Stimulated activated CD4-positive, alpha-beta T cell treated with anti-CD3 and anti-CD28 coated beads, Interleukin-1b, Interleukin-23, amount 100 ng/mL, for 24 hours (primary cell): ENCODE results near the gene ALS2.
"Not testable (repeated sequence)": the region's sequence is repeated elsewhere in the genome, so short reads cannot be mapped to it uniquely, and the experiment has no call there.

Experiments used
- DNase-seq, 4 experiments: peaks; one replicate each; pipeline ENCODE4 v3.0.0-alpha.2; 2020; ENCODE audit warnings: low read depth in 4 of 4, low spot score in 1 of 4

ALS2 gene

GRCh38 chr2:201780674-201781493 lies at the start of gene ALS2:
ALS2 (minus strand) TSS chr2:201780933; CDS start chr2:201768885, 12,048 bp downstream.
- DNase-seq: peak; percentile 89 to 90 (median 89)

GRCh38 chr2:201828220-201828619 lies 47.5 kb upstream of the ALS2 start:
- DNase-seq: no peak

DNA sequence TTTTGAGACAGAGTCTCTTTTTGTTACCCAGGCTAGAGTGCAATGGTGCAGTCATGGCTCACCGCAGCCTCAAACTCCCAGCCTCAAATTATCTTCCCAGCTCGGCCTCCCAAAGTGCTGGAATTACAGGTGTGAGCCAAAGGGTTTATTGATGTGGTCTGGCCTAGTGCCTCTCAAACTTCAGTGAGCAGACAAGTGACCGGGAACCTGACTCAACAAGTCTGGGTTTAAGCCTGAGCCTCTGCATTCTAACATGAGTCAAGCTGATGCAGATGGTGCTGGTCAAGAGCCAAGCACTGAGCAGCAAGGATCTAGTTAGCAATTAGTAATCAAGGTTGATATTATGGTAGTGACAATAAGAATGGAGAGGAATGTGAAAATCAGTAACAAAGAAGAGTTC lies 46.9 kb upstream of the ALS2 start:
- no peak for DNase-seq

DNA sequence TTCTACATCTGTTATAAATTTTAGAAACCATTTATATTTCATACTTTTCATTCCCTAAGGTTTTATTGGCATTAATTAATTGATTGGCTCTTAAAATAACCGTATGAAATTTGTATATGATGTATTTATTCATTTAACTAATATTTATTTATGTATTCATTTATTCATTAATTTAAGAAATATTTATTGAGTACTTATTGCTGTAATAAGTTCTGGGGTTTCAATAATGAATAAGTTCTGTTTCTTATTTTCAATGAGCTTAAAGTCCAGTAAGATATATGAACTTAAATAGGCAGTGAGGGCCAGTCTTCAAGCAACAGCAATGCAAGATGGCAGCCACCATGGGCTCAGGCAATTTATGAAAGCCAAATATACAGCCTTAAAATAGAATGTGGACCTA lies 43.5 kb upstream of the ALS2 start:
- DNase-seq: no peak

DNA sequence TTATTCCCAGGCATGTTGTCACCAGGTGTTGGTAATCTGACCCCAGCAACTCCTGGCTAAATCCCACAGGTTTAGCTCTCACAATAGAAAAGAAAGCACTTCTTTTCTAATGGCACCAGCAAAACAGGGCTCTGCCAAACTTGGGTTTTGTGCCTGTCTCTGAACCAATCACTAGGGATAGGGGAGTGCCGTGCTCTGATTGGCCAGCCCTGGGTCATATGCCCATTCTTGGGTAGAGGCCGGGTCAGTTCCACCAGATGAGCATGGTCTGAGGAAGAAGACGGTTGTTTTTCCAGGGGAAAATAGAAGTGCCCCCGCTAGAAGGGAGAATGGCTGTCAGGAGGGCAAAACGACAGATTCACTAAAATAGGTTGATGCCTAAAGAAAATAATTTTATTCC lies 40.3 kb upstream of the ALS2 start:
- DNase-seq: no peak

GRCh38 chr2:201820383-201821007 lies 39.8 kb upstream of the ALS2 start:
- no peak for DNase-seq

DNA sequence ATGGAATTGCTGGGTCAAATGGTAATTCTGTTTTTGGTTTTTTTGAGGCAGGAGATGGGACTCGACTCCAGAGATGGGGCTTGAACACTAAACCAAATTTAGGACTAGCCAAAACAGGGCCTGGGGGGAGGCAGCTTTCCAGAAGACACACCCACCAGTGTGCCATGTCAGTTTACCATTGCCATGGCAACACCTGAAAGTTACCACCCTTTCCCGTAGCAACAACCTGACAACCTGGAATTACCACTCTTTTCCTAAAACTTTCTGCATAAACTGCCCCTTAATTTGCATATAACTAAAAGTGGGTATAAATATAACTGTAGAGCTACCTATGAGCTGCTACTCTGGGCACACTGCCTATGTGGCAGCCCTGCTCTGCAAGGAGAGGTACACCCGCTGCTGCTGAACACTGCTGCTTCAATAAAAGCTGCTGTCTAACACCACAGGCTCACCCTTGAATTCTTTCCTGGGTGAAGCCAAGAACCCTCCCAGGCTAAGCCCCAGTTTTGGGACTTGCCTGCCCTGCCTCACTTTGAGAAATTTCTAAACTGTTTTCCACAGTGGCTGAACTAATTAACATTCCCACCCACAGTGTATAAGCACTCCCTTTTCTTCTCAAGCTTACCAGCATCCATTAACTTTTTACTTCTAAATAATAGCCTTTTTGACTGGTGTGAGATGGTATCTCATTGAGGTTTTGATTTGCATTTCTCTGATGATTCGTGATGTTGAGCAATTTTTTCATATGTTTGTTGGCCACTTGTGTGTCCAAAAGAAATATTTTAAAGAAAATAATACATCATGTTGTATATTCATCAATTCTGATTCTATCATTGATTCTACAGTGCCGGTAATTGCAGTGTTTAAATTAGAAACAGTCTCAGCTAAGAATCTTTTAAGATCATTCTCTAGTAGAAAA lies 36.2 kb upstream of the ALS2 start:
- no peak for DNase-seq

- no peak for DNase-seq
Measured at GRCh38 chr2:201813996-201814760, 33.4 kb upstream of the ALS2 start.

DNA sequence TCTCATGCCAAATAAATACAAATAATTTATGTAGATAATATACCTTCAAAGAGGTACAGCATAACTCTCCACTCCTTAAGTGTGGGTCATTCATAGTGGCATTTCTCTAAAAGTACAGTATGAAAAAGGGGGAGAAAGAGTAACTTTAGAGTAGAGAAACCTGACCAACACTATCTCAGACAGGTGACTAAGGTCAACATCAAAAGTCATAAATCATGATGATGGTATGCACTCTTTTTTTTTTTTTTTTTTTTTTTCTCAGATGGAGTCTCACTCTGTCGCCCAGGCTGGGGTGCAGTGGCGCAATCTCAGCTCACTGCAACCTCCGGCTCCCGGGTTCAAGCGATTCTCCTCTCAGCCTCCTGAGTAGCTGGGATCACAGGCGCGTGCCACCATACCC lies 29.9 kb upstream of the ALS2 start:
- DNase-seq: not testable (repeated sequence)

DNA sequence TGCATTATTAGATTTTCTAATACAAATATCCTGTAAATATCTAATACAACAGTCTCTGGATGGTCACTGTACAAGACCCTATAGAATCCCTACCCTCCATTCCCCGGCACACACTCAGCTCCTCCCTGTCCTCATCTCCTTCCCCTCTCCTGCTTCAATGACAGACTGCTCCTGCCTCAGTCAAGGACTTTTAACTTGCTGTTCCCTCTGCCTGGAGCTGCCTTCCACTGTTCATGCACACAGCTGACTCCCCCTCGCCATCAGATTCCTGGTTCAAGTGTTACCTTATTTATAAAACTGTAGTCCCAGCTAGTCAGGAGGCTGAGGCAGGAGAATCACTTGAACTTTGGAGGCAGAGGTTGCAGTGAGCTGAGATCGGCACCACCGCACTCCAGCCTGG lies 28.9 kb upstream of the ALS2 start:
- DNase-seq: no peak

DNA sequence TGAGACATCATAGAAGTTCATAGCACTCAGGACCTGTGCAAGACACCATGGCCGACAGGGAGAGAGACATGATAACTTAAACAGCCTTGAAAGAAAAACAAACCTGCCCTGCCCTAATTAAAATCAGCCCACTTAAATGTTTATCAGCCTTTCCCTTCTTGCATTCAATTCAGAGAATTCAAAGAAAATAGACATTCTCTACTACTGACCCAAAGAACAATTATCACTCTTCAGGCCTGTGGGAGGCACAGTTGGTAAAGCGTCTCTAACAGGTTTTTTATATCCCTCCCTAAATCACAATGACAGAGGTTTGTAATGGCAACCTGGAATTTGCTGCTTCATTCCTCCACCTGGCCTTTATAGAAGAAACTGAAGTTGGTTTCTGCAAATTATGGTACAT lies 27.3 kb upstream of the ALS2 start:
- DNase-seq: no peak

GRCh38 chr2:201807452-201807999 lies 26.8 kb upstream of the ALS2 start:
- no peak for DNase-seq

- no peak for DNase-seq
Measured at GRCh38 chr2:201806442-201807170, 25.9 kb upstream of the ALS2 start, which contains the start of gene CDK15. CDK15 (plus strand) TSS chr2:201806537; CDS start chr2:201806665, 128 bp downstream.

DNA sequence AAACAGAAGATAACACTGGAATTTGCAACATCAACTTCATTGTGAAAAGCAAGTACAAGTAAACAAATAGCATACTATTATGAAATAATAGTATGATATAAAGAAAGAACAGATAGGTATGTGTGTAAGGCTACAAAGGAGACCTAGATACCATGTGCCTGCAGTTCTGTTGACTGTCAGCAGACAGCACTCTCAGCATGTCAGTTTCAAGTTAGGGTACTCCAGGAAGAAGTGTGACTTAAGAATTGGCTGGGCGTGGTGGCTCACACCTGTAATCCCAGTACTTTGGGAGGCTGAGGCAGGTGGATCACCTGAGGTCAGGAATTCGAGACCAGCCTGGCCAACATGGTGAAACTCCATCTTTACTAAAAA lies 18.2 kb upstream of the ALS2 start:
- DNase-seq: not testable (repeated sequence)

GRCh38 chr2:201798252-201798913 lies 17.6 kb upstream of the ALS2 start:
- DNase-seq: no peak

GRCh38 chr2:201797175-201797840 lies 16.6 kb upstream of the ALS2 start:
- no peak for DNase-seq

DNA sequence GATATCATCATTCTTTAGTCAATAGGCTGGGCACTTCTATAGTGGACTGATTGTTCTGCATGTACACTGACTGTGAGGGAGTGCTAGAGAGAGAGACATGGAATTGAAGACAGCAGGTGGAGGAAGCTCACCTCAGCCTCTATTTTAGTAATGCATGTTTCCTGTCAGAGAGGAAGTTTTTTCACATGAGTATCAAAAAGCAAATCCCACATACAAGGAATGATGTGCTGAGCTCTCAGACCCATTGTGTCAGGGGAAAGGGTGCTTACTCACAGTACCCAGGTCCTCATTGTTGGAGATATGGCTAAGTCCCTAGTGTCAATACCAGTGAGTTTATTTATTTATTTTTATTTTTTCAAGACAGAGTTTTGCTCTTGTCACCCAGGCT lies 15.7 kb upstream of the ALS2 start:
- no peak for DNase-seq

GRCh38 chr2:201795607-201796477 lies 15.1 kb upstream of the ALS2 start:
- no peak for DNase-seq
